ENCODE measurements around the gene AZU1. TPM values are rescaled to one million over a fixed set of nuclear protein-coding genes. Genes with fewer than 3 reads are reported as not detected.
"Not testable (repeated sequence)": the region's sequence is repeated elsewhere in the genome, so short reads cannot be mapped to it uniquely, and the experiment has no call there.

AZU1 gene
- total RNA-seq, 4 donors from 2014 or later, result 0.42 TPM; not detected in 3

- DNase-seq (ENCODE audit: low spot score in 2 of 2), result no peak
- peaks cover 0 to 16% (median 3%) of the 10 kb centered on the region in 4 donors for H3K4me1 ChIP-seq
- TF ChIP-seq CTCF (IDR thresholded peaks at IDR 0.05) (no peak), POLR2A (IDR thresholded peaks at IDR 0.05) (no peak), EP300 (IDR thresholded peaks at IDR 0.05) (no peak)
- no peak overlapping the region for H3K4me3 ChIP-seq
- H3K36me3 ChIP-seq, result peaks cover 0 to 85% (median 10%) of the 10 kb centered on the region in 3 donors
- 64 to 71% methylated on average over 18 of the region's 18 CpGs for WGBS, 2 donors
- no peak overlapping the region for H3K27ac ChIP-seq
- no peaks in the 10 kb centered on the region for H3K9me3 ChIP-seq
- H3K27me3 ChIP-seq, result no peaks in the 10 kb centered on the region
Measured at GRCh38 chr19:876089-876488, 48.5 kb downstream of the AZU1 start.

GRCh38 chr19:876780-877314 is 49.2 kb downstream of the AZU1 start:
- DNase-seq (ENCODE audit: low spot score in 2 of 2), result no peak
- Histone ChIP-seq H3K4me3 (no peak overlapping the region), H3K27ac (no peak overlapping the region), H3K4me1 (peaks cover 0 to 15% (median 3%) of the 10 kb centered on the region in 4 donors), H3K27me3 (no peaks in the 10 kb centered on the region), H3K9me3 (no peaks in the 10 kb centered on the region), H3K36me3 (peaks cover 0 to 88% (median 14%) of the 10 kb centered on the region in 3 donors)
- 92 to 93% methylated on average over 22 to 27 of the region's 29 CpGs for WGBS, 2 donors
- TF ChIP-seq POLR2A (IDR thresholded peaks at IDR 0.05), result no peak

GRCh38 chr19:877992-878660 is 50.5 kb downstream of the AZU1 start:
- H3K4me3 ChIP-seq; H3K27me3 ChIP-seq; H3K9me3 ChIP-seq; H3K27ac ChIP-seq; H3K4me1 ChIP-seq; DNase-seq (ENCODE audit: low spot score in 2 of 2): not testable (repeated sequence)
- WGBS, 2 donors, result 87 to 91% methylated on average over 8 to 15 of the region's 23 CpGs
- peaks cover 0 to 92% (median 17%) of the 10 kb centered on the region in 3 donors for H3K36me3 ChIP-seq

- WGBS, 2 donors, result 81 to 90% methylated on average over 15 to 18 of the region's 24 CpGs
- not testable (repeated sequence) for H3K4me1 ChIP-seq; H3K4me3 ChIP-seq; H3K9me3 ChIP-seq; H3K27me3 ChIP-seq; H3K27ac ChIP-seq; DNase-seq (ENCODE audit: low spot score in 2 of 2)
- peaks cover 0 to 92% (median 17%) of the 10 kb centered on the region in 3 donors for H3K36me3 ChIP-seq
Measured at GRCh38 chr19:878751-879561, 51.3 kb downstream of the AZU1 start.

- no peaks in the 10 kb centered on the region for H3K27me3 ChIP-seq
- no peaks in the 10 kb centered on the region for H3K4me1 ChIP-seq
- TF ChIP-seq CTCF (IDR thresholded peaks at IDR 0.05), result no peak
- TF ChIP-seq EP300 (IDR thresholded peaks at IDR 0.05), result no peak
- no peak for TF ChIP-seq POLR2A (IDR thresholded peaks at IDR 0.05)
- no peak overlapping the region for H3K27ac ChIP-seq
- H3K36me3 ChIP-seq, result peaks cover 0 to 92% (median 17%) of the 10 kb centered on the region in 3 donors
- H3K4me3 ChIP-seq, result no peak overlapping the region
- 87% methylated on average over 21 to 34 of the region's 37 CpGs for WGBS, 2 donors
- DNase-seq (ENCODE audit: low spot score in 2 of 2), result no peak
- no peaks in the 10 kb centered on the region for H3K9me3 ChIP-seq
Measured at GRCh38 chr19:879711-880438, 52.2 kb downstream of the AZU1 start.

Small RNAs within 50 kb of the gene (small RNA-seq; reads per million reads assigned to genes)
- gene MIR3187, result not detected

Other genes with a start within 250 kb of the AZU1 start
- under 1 TPM in 1 of 4 donors, not detected in 3; 0.59 TPM for gene HCN2, start 238.0 kb upstream of the AZU1 start, total RNA-seq
- 10 to 100 TPM; 28.2 to 73.5 (median 51.5) TPM for gene POLRMT, start 194.3 kb upstream of the AZU1 start, total RNA-seq
- 1 to 10 TPM in 3 of 4 donors, under 1 TPM in 1; 0.30 to 9.0 (median 3.4) TPM for gene FGF22, start 188.0 kb upstream of the AZU1 start, total RNA-seq
- 10 to 100 TPM; 38.0 to 90.9 (median 55.3) TPM for gene RNF126, start 164.6 kb upstream of the AZU1 start, total RNA-seq
- 100 to 1,000 TPM; 582 to 977 (median 642) TPM for gene FSTL3, start 151.4 kb upstream of the AZU1 start, total RNA-seq
- not detected for gene PRSS57, start 132.4 kb upstream of the AZU1 start, total RNA-seq
- 100 to 1,000 TPM in 1 of 4 donors, 10 to 100 TPM in 3; 65.7 to 101 (median 98.0) TPM for gene PALM, start 118.9 kb upstream of the AZU1 start, total RNA-seq
- gene MISP, start 76.7 kb upstream of the AZU1 start, total RNA-seq, result under 1 TPM in 2 of 4 donors, not detected in 2; 0.20 to 0.30 TPM
- 100 to 1,000 TPM; 118 to 205 (median 141) TPM for gene PTBP1, start 30.4 kb upstream of the AZU1 start, total RNA-seq
- gene PLPPR3, start 5.9 kb upstream of the AZU1 start, total RNA-seq, result not detected
- not detected for gene PRTN3, start 13.2 kb downstream of the AZU1 start, total RNA-seq
- gene ELANE, start 24.5 kb downstream of the AZU1 start, total RNA-seq, result 10 to 100 TPM in 1 of 4 donors, 1 to 10 TPM in 2, under 1 TPM in 1; 0.66 to 12.6 (median 4.2) TPM
- 1,000 to 10,000 TPM; 1,040 to 7,538 (median 2,843) TPM for gene CFD, start 31.8 kb downstream of the AZU1 start, total RNA-seq
- 10 to 100 TPM; 49.6 to 67.5 (median 53.9) TPM for gene MED16, start 65.3 kb downstream of the AZU1 start, total RNA-seq
- gene RNU6-9, start 65.6 kb downstream of the AZU1 start, total RNA-seq, result not detected
- 10 to 100 TPM; 30.2 to 47.7 (median 37.6) TPM for gene R3HDM4, start 85.4 kb downstream of the AZU1 start, total RNA-seq
- gene KISS1R, start 89.5 kb downstream of the AZU1 start, total RNA-seq, result not detected
- gene ARID3A, start 98.2 kb downstream of the AZU1 start, total RNA-seq, result 10 to 100 TPM in 3 of 4 donors, 1 to 10 TPM in 1; 8.1 to 15.3 (median 12.5) TPM
- gene WDR18, start 156.5 kb downstream of the AZU1 start, total RNA-seq, result 10 to 100 TPM; 23.3 to 90.6 (median 52.8) TPM
- gene GRIN3B, start 172.6 kb downstream of the AZU1 start, total RNA-seq, result 1 to 10 TPM in 1 of 4 donors, not detected in 3; 2.4 TPM
- 100 to 1,000 TPM; 229 to 459 (median 325) TPM for gene TMEM259, start 193.3 kb downstream of the AZU1 start, total RNA-seq
- not detected for gene RNU6-2, start 193.7 kb downstream of the AZU1 start, total RNA-seq
- 100 to 1,000 TPM in 1 of 4 donors, 10 to 100 TPM in 3; 69.9 to 122 (median 79.4) TPM for gene CNN2, start 198.8 kb downstream of the AZU1 start, total RNA-seq
- 10 to 100 TPM in 3 of 4 donors, 1 to 10 TPM in 1; 9.6 to 25.8 (median 13.7) TPM for gene ABCA7, start 212.3 kb downstream of the AZU1 start, total RNA-seq
- 10 to 100 TPM; 28.4 to 66.9 (median 38.6) TPM for gene ARHGAP45, start 239.3 kb downstream of the AZU1 start, total RNA-seq